HCT116 (cell line): ENCODE data around the gene ZNF678.

Source experiments
- JUND ChIP-seq: IDR thresholded peaks from 2 replicates; pipeline ENCODE4 v1.6.1; 2012
- POLR2A ChIP-seq: IDR thresholded peaks from 2 replicates; pipeline ENCODE4 v1.7.0; 2011; ENCODE audit warnings: borderline replicate concordance; ENCODE audit not compliant: insufficient read depth, insufficient read length; ENCODE audit errors: extremely low read depth
- TF ChIP-seq, protein P1 (sequence below), 3 experiments: fragments of 200-600 bp in 1 of 3; sonication (generic) in 1 of 3; IDR thresholded peaks in 2 of 3; conservative IDR thresholded peaks in 1 of 3; 2 replicates each; pipeline ENCODE4 v1.5.1; 2012 to 2017; ENCODE audit warnings: low read depth in 2 of 3, low read length in 2 of 3, antibody characterized with exemption in 1 of 3, borderline replicate concordance in 1 of 3, control low read depth in 1 of 3, mild to moderate bottlenecking in 1 of 3, mixed read lengths in 1 of 3, mixed run types in 1 of 3, moderate library complexity in 1 of 3; ENCODE audit not compliant: insufficient read depth in 1 of 3

DNA sequence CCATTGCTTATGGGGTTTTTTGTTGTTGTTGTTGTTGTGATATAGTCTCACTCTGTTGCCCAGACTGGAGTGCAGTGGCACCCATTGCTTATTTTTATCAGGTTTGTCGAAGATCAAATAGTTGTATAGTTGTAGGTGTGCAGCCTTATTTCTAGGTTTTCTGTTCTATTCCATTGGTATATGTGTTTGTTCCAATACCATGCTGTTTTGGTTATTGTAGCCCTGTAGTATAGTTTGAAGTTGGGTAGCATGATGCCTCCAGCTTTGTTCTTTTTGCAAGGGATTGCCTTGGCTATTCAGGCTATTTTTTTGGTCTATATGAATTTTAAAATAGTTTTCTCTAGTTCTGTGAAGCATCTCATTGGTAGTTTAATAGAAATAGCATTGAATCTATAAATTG is 11.6 kb downstream of the ZNF678 start:
- TF ChIP-seq, protein P1, sequence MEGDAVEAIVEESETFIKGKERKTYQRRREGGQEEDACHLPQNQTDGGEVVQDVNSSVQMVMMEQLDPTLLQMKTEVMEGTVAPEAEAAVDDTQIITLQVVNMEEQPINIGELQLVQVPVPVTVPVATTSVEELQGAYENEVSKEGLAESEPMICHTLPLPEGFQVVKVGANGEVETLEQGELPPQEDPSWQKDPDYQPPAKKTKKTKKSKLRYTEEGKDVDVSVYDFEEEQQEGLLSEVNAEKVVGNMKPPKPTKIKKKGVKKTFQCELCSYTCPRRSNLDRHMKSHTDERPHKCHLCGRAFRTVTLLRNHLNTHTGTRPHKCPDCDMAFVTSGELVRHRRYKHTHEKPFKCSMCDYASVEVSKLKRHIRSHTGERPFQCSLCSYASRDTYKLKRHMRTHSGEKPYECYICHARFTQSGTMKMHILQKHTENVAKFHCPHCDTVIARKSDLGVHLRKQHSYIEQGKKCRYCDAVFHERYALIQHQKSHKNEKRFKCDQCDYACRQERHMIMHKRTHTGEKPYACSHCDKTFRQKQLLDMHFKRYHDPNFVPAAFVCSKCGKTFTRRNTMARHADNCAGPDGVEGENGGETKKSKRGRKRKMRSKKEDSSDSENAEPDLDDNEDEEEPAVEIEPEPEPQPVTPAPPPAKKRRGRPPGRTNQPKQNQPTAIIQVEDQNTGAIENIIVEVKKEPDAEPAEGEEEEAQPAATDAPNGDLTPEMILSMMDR (IDR thresholded peaks at IDR 0.05 in 2 of 3, conservative IDR thresholded peaks at IDR 0.05 in 1 of 3; ENCODE audit: borderline replicate concordance in 1 of 3, insufficient read depth in 1 of 3, low read depth in 2 of 3, low read length in 2 of 3) = no peak
- TF ChIP-seq POLR2A = no peak
- no peak for TF ChIP-seq JUND
